Esophagus muscularis mucosa (tissue), 4 donors: ENCODE data around the gene KCNJ5.

Source experiments
- EP300 ChIP-seq: sonication (generic); formaldehyde crosslinking; IDR thresholded peaks from one replicate; pipeline ENCODE4 v1.6.1; 2017; ENCODE audit warnings: antibody characterized with exemption
- POLR2A ChIP-seq: fragments of 450-650 bp; IDR thresholded peaks from one replicate; pipeline ENCODE4 v1.6.1; 2017; ENCODE audit warnings: antibody characterized with exemption, moderate library complexity, mild to moderate bottlenecking, low read depth
- TF ChIP-seq, protein P1 (sequence below), 3 experiments: fragments of 200-600 bp in 2 of 3; fragments of 450-650 bp in 1 of 3; sonication (generic) in 2 of 3; IDR thresholded peaks; one replicate each; pipeline ENCODE4 v1.5.1; 2017 to 2019; ENCODE audit warnings: antibody characterized with exemption in 3 of 3, mild to moderate bottlenecking in 2 of 3, moderate library complexity in 1 of 3

DNA sequence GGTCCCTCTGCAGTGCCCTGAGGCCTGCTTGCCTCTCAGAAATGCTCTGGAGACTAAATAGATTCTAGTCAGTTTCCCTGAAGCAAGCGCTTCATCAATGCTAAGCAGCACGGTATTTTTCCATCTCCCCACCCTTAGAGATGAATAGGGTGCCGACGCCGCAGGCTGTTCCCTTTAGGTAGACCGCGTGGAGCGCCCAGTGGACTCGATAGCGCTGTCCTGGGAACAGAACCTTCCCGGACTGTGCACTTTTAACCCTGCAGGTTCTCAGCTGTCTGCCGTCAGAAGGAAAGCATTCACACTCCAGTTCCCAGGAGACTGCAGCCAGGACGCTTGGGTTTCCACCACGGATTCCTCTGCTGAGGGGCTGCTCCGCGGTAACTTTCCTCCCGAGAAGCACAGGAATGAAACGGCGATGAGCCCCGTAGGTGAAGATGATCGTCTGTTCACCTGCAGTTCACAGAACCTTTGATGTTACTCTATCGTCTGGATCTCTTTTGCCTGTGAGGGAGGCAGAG, 15.0 kb upstream of the KCNJ5 start:
- TF ChIP-seq POLR2A = no peak
- TF ChIP-seq EP300 = no peak
- TF ChIP-seq, protein P1, sequence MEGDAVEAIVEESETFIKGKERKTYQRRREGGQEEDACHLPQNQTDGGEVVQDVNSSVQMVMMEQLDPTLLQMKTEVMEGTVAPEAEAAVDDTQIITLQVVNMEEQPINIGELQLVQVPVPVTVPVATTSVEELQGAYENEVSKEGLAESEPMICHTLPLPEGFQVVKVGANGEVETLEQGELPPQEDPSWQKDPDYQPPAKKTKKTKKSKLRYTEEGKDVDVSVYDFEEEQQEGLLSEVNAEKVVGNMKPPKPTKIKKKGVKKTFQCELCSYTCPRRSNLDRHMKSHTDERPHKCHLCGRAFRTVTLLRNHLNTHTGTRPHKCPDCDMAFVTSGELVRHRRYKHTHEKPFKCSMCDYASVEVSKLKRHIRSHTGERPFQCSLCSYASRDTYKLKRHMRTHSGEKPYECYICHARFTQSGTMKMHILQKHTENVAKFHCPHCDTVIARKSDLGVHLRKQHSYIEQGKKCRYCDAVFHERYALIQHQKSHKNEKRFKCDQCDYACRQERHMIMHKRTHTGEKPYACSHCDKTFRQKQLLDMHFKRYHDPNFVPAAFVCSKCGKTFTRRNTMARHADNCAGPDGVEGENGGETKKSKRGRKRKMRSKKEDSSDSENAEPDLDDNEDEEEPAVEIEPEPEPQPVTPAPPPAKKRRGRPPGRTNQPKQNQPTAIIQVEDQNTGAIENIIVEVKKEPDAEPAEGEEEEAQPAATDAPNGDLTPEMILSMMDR (IDR thresholded peaks at IDR 0.05) = no peak
